GM19238 (cell line): ENCODE results near the gene HOMER2.
"Not testable (repeated sequence)": the region's sequence is repeated elsewhere in the genome, so short reads cannot be mapped to it uniquely, and the experiment has no call there.

Experiments used
- DNase-seq: peaks from one replicate; pipeline ENCODE4 v3.0.0; 2011; ENCODE audit warnings: low spot score; ENCODE audit not compliant: insufficient read length

HOMER2 gene

GRCh38 chr15:82835391-82835917, 117.1 kb downstream of the HOMER2 start:
- DNase-seq: no peak

- no peak for DNase-seq
Observed at GRCh38 chr15:82833362-82833682, 119.2 kb downstream of the HOMER2 start.

DNA sequence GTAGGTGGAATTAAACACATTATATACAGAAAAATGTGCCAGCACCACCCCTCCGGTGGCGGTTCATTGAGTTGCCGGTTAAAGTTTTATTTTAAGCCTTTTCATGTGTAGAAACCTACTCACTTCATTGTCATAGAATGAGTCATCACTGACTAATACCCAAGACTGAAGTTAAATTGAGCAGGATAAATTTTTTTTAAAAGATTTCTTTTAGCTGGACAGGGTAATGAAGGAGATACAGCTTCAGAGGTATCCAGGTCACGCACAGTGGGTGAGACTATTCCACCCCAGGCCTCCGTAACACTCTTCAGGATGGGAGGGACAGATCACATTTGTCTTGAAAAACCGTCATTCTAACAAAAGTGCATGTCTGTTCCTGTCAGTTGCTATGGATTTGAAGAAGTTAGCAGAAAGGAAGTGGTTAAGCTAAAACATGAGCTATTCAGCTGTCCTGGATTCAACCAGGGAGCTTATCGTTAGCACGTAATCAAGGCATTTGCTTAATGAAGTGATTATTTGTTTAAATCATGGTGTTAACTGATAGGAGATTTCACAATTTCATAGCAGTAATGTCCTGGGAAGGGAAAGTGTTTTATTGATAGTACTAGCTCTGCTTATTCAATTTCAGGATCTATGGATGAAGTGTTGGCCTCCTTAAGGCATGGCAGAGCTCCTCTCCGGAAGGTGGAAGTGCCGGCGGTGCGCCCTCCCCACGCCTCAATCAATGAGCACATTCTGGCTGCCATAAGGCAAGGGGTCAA, 119.7 kb downstream of the HOMER2 start:
- no peak for DNase-seq

DNA sequence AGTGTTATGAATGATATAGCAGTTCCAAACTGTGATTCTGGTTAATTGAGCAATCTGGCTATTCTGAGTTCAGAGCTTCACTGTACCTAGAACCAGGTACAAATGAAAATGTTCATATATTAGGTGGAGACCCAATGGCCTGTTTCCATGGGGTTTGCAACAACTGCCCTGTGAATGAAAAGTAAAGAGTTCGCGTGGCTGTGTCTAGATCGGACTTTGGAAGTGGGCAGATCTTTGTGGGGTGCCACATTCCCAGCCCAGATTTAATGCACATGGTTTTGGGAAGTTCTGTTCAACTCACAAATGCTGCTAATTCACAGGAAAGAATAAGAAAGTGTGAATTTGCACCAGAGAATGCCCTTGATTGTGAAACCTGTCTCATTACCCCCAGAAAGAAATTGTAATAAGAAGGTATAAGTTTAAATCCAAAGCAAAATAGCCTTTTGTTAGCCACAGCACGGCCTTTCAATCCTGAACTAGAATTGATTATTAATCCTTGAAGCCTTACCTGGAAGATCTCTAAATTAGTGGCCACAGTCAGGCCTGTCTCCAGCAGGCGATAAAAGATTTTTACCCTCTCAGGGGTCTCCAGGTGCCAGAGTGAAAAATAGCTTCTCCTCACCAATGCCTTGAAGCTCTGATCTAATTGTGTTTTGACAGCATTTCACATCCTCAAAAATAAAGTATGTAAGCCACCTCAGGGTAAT, 120.5 kb downstream of the HOMER2 start:
- DNase-seq: no peak

GRCh38 chr15:82830427-82831173, 121.9 kb downstream of the HOMER2 start:
- no peak for DNase-seq

DNA sequence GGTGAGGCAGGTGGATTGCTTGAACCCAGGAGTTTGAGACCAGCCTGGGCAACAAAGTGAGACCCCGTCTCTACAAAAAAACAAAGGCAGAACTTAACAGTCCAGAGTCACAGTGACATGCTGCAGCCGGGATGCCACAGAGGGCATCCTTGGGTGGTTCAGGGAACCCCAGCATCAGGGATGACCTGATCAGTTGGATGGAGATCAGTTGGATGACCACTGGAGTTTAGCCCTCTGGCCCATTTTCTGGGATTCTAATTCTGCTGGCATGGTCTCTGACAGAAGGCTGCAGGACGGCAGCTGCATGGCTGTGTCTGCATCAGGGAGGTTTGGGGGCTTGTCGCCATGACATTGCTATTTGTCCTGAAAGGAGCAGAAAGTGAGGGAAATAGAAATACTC, 123.3 kb downstream of the HOMER2 start:
- no peak for DNase-seq

GRCh38 chr15:82828075-82828474, 124.4 kb downstream of the HOMER2 start:
- no peak for DNase-seq

DNA sequence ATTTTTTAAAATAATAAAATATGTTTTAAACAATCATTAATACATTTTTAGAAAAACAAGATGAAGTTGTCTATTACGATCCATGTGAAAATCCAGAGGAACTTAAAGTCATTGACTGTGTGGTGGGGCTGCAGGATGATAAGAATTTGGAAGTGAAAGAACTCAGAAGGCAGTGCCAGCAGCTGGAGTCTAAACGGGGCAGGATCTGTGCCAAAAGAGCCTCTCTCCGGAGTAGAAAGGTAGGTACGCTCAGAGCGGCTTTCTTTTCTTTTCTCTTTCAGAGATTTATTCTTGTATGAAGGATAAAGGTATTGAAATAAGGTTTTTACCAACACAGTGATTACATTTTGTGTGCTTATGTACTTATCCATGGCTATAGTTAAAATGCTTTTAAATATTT, 129.5 kb downstream of the HOMER2 start:
- no peak for DNase-seq

GRCh38 chr15:82821851-82822250, 130.7 kb downstream of the HOMER2 start:
- not testable (repeated sequence) for DNase-seq

DNA sequence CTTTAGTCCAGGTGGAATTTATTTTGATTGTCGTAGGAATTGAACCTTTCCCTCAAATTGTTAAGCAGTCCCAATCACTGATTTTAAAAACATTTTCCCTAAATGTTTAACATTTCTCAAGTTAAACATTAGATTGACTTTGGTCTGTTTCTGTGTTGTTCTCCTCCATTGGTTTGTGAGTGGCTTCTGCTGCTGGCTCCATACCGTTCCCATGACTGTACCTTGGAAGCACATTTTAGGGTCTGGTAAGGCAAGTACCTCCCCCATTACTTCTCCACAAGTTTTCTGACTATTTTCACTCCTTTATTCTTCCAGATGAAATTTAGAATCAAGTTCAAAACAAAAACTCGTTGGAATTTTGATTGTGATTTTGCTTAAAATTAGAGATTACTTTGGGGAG, 131.1 kb downstream of the HOMER2 start:
- not testable (repeated sequence) for DNase-seq

DNA sequence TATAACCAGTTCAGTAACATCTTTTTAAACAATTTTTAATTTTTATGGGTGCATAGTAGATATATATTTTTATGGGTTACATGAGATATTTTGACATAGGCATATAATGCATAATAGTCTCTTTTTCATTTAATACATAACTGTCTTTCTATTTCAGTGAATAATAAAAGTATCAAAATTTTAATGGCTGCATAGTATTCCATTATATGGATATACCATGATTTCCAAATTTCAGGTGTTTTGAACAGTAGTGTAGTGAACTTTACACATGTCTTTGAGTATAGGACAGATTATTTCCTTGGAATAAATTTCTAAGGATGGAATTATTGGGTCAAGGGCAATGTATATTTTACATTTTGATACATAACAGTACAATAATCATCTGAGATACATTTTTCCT, 132.4 kb downstream of the HOMER2 start:
- no peak for DNase-seq

- DNase-seq: no peak
Observed at GRCh38 chr15:82812994-82813393, 139.5 kb downstream of the HOMER2 start.

GRCh38 chr15:82810890-82811426, 141.6 kb downstream of the HOMER2 start:
- DNase-seq: no peak

DNA sequence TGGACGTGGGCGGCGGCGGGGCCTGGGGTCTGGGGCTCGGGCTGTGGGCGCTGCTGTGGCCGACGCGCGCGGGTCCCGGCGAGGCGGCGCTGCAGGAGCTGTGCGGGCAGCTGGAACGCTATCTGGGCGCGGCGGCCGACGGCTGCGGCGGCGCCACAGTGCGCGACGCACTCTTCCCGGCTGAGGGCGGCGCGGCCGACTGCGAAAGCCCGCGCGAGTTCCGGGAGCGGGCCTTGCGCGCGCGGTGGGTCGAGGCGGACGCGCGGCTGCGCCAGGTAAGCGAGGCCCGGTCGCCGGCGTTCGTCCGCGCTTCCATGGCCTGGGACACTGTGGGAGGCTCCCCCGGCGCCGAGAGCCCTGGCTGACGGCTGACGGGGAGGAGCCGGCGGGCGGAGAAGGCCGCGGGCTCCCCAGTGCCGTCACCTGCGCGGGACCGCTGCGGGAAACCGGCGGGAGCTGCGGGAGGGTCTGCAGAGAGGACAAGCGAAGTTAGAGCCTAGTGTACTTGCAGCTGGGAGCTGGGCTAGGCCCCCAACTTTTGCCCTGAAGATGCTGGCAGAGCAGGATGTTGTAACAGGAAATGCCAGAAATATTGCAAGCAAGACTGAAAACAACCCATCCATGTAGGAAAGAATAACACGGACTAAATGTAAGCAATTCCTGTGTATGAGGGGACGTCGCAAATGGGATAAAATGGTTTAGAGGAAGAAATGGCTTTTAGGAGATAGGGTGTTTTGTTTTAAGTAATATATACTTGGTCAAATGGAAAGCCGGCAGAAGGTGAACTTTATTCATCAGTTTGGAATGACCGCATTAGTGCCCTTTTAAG, 142.2 kb downstream of the HOMER2 start:
- DNase-seq: no peak

DNA sequence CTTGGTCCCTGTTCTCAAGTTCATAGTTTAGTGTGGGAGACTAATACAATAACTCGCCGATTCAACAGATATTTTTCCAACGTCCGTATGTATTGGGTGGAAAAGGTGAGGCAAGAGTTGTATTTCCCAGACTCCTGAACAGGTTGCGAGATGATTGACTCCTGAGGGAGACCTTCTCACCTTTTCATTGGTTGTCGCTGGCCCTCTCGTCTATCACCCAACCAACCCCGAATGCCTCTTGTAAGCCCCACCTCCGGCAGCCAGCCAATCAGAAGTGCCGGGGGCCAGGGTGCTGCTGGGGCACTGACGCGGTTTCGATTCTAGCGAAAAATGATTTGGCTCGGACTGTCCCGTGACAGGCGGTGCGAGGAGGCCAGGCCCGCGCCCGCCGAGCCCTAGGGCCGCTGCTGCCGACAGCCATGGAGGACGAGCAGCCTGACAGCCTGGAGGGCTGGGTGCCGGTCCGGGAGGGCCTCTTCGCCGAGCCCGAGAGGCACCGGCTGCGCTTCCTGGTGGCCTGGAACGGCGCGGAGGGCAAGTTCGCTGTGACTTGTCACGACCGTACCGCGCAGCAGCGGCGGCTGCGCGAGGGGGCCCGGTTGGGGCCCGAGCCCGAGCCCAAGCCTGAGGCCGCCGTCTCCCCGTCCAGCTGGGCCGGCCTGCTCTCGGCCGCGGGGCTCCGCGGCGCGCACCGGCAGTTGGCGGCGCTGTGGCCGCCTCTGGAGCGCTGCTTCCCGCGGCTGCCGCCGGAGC, 143.0 kb downstream of the HOMER2 start, which contains the start of gene WHAMM:
Gene WHAMM (plus strand): TSS at position 321 of the 753 bp plus-strand sequence. CDS start 99 bp downstream, at position 420.
- DNase-seq: peak; percentile 88

- no peak for DNase-seq
Observed at GRCh38 chr15:82808634-82809041, 143.9 kb downstream of the HOMER2 start.

GRCh38 chr15:82807920-82808633, 144.4 kb downstream of the HOMER2 start:
- DNase-seq: no peak

DNA sequence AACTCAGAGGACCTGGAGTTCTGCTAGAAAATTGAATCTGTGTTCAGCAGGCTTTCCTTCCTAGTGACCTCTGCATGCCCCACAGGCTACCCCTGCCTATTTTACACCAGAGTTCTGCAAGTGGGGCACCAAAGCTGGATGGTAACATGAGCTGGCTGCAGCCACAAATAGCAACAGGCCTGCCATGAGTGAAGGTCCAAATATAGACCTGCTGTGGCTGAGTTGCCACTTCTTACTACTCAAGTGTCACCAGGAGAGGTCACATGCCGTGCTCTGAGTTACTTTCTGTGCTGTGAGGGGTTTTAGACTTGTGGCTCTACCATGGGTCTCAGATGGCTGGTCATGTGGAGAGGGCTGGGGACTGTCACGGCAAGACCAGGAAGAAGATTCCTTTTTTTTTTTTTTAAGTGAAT, 146.5 kb downstream of the HOMER2 start, which contains the start of gene FSD2:
Gene FSD2 (minus strand): TSS at position 76 of the 413 bp plus-strand sequence. CDS start 18,679 bp downstream, outside the sequence.
- DNase-seq: peak; percentile 37

DNA sequence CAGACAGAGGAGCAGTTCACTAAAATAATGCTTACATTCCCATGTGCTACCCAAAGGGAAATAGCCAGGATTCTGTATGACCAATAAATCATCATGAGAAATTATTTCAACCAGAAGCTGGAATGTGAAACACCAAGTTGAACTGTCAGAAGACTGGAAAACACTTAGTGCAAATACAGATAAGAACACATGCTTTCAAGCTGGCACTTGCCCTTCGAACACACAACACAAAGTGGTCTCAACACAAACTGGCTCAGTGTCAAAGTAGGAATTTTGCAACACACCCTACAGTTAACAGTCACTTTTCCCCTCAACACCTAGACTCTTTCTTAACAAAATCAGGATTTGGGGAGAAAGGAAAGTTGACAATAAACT, 148.0 kb downstream of the HOMER2 start:
- DNase-seq: no peak
